PFSK-1 (cell line): ENCODE data around the gene MAMDC4.

Experiments
- POLR2AphosphoS5 ChIP-seq: IDR thresholded peaks from 2 replicates; pipeline ENCODE4 v1.6.1; 2012; ENCODE audit warnings: low read depth, mild to moderate bottlenecking, control low read depth, low read length, moderate library complexity
- REST ChIP-seq, 2 experiments: IDR thresholded peaks; 2 replicates each; pipeline versions ENCODE4 v1.6.1 to v1.8.0; 2011 to 2012; ENCODE audit warnings: low read depth in 2 of 2, low read length in 2 of 2, control low read depth in 1 of 2, inconsistent platforms in 1 of 2, mild to moderate bottlenecking in 1 of 2, moderate library complexity in 1 of 2; ENCODE audit not compliant: insufficient read depth in 1 of 2

GRCh38 chr9:136880651-136881050 lies 28.5 kb downstream of the MAMDC4 start:
- TF ChIP-seq POLR2AphosphoS5 (no peak), REST (IDR thresholded peaks at IDR 0.05; ENCODE audit: insufficient read depth in 1 of 2, low read depth in 2 of 2, low read length in 2 of 2) (no peak)
